GM23338 (cell line): ENCODE data around the gene PICK1. TPM values are rescaled to one million over a fixed set of nuclear protein-coding genes. Genes with fewer than 3 reads are reported as not detected.

ENCODE experiments used
- ATAC-seq: fragments of 200-7000 bp; cut with Tn5 transposase; 3 replicates; pipeline ENCODE4 v1.9.1; 2020
- DNase-seq: peaks from one replicate; pipeline ENCODE4 v3.0.0-alpha.2; 2015; ENCODE audit warnings: low spot score
- H2AFZ ChIP-seq: fragments of 200-600 bp; sonication (generic); 2 replicates; pipeline ENCODE4 v1.8.0; 2016; ENCODE audit warnings: antibody characterized with exemption, mild to moderate bottlenecking, moderate library complexity
- H3F3A ChIP-seq: fragments of 200-600 bp; sonication (generic); replicated peaks from 2 replicates; pipeline ENCODE4 v1.8.0; 2017; ENCODE audit warnings: antibody characterized with exemption, mixed run types, low read depth
- H3K27ac ChIP-seq: fragments of 200-600 bp; sonication (generic); 2 replicates; pipeline ENCODE4 v1.6.1; 2016; ENCODE audit warnings: low read depth
- H3K27me3 ChIP-seq: fragments of 200-600 bp; sonication (generic); 2 replicates; pipeline ENCODE4 v1.8.0; 2016; ENCODE audit warnings: mild to moderate bottlenecking, mixed run types, moderate library complexity; ENCODE audit not compliant: insufficient read depth
- H3K36me3 ChIP-seq: fragments of 200-600 bp; sonication (generic); 2 replicates; pipeline ENCODE4 v1.8.0; 2016; ENCODE audit warnings: mild to moderate bottlenecking; ENCODE audit not compliant: insufficient read depth
- H3K4me1 ChIP-seq: fragments of 200-600 bp; sonication (generic); 2 replicates; pipeline ENCODE4 v1.8.0; 2016; ENCODE audit warnings: mild to moderate bottlenecking, moderate library complexity; ENCODE audit not compliant: insufficient read depth
- H3K4me2 ChIP-seq: fragments of 200-600 bp; sonication (generic); 2 replicates; pipeline ENCODE4 v1.7.1; 2017; ENCODE audit warnings: mixed run types
- H3K4me3 ChIP-seq: fragments of 200-600 bp; sonication (generic); 2 replicates; pipeline ENCODE4 v1.6.1; 2016; ENCODE audit warnings: mixed run types
- H3K79me2 ChIP-seq: fragments of 200-600 bp; sonication (generic); replicated peaks from 2 replicates; pipeline ENCODE4 v1.8.0; 2017; ENCODE audit warnings: mild to moderate bottlenecking; ENCODE audit not compliant: insufficient read depth
- H3K9me2 ChIP-seq: fragments of 200-600 bp; sonication (generic); 2 replicates; pipeline ENCODE4 v1.8.0; 2017; ENCODE audit not compliant: insufficient read depth
- H4K20me1 ChIP-seq: fragments of 200-600 bp; sonication (generic); replicated peaks from 2 replicates; pipeline ENCODE4 v1.8.0; 2017; ENCODE audit warnings: mild to moderate bottlenecking; ENCODE audit not compliant: insufficient read depth
- H3K27ac Mint-ChIP-seq: 2 replicates; pipeline ENCODE4 v1.8.0; 2020; ENCODE audit warnings: inconsistent platforms, mild to moderate bottlenecking, moderate library complexity, mixed read lengths
- H3K27me3 Mint-ChIP-seq: 3 replicates; pipeline ENCODE4 v1.8.0; 2022; ENCODE audit warnings: low read depth, mild to moderate bottlenecking, moderate library complexity, mixed read lengths, inconsistent platforms; ENCODE audit not compliant: insufficient read depth, poor library complexity
- H3K36me3 Mint-ChIP-seq: 3 replicates; pipeline ENCODE4 v1.8.0; 2021; ENCODE audit warnings: low read depth, mild to moderate bottlenecking, inconsistent platforms, moderate library complexity, mixed read lengths
- H3K4me1 Mint-ChIP-seq: 3 replicates; pipeline ENCODE4 v1.8.0; 2020; ENCODE audit warnings: mild to moderate bottlenecking, inconsistent platforms, mixed read lengths
- H3K4me3 Mint-ChIP-seq: 3 replicates; pipeline ENCODE4 v1.8.0; 2021; ENCODE audit warnings: moderate library complexity, mild to moderate bottlenecking, inconsistent platforms, mixed read lengths
- H3K9me3 Mint-ChIP-seq: 3 replicates; pipeline ENCODE4 v1.8.0; 2020; ENCODE audit warnings: moderate library complexity, mild to moderate bottlenecking, inconsistent platforms, mixed read lengths
- CREB1 ChIP-seq: fragments of 250-450 bp; sonication (Bioruptor Pico); IDR thresholded peaks from 2 replicates; pipeline ENCODE4 v1.5.0; 2020; ENCODE audit warnings: low read depth, mild to moderate bottlenecking, moderate library complexity
- EZH2 ChIP-seq: fragments of 200-600 bp; sonication (generic); IDR thresholded peaks from one replicate; pipeline ENCODE4 v1.8.0; 2017; ENCODE audit warnings: antibody characterized with exemption, mild to moderate bottlenecking, low read depth; ENCODE audit not compliant: unreplicated experiment
- JUNB ChIP-seq: IDR thresholded peaks from one replicate; pipeline ENCODE4 v1.6.1; 2016; ENCODE audit warnings: antibody characterized with exemption; ENCODE audit not compliant: unreplicated experiment
- POLR2AphosphoS5 ChIP-seq: IDR thresholded peaks from 2 replicates; pipeline ENCODE4 v1.6.1; 2016; ENCODE audit warnings: antibody characterized with exemption, low read depth
- ZNF114 ChIP-seq: fragments of 250-450 bp; sonication (Bioruptor Pico); IDR thresholded peaks from 2 replicates; pipeline ENCODE4 v1.5.0; 2020; ENCODE audit warnings: mild to moderate bottlenecking, moderate library complexity
- ZNF331 ChIP-seq: fragments of 250-450 bp; sonication (Bioruptor Pico); IDR thresholded peaks from 2 replicates; pipeline ENCODE4 v1.5.0; 2020; ENCODE audit warnings: low read depth, mild to moderate bottlenecking, moderate library complexity
- polyA plus RNA-seq: library from polyadenylated mRNA; unstranded; fragments of >200 nt; fragmentation: Nextera tagmentation; extraction: Ambion mirVana; gene quantifications from 2 replicates; pipeline ENCODE4 v1.2.1, GENCODE V29; 2016
- total RNA-seq: library from RNA; depleted of rRNA; stranded (reverse); fragments of >200 nt; shearing (Covaris generic); gene quantifications from 2 replicates; pipeline ENCODE4 v1.2.3, GENCODE V29; 2014
- TF ChIP-seq, protein P1 (sequence below): IDR thresholded peaks from 2 replicates; pipeline ENCODE4 v1.6.1; 2016; ENCODE audit warnings: antibody characterized with exemption
- TF ChIP-seq, protein P2 (sequence below), 2 experiments: fragments of 200-600 bp in 1 of 2; sonication (generic) in 1 of 2; conservative IDR thresholded peaks; 2 replicates each; pipeline versions ENCODE4 v1.5.1 to v1.6.1; 2016 to 2017; ENCODE audit warnings: antibody characterized with exemption in 2 of 2, low read depth in 2 of 2, mild to moderate bottlenecking in 2 of 2, moderate library complexity in 1 of 2
- TF ChIP-seq, protein P3 (sequence below): IDR thresholded peaks from one replicate; pipeline ENCODE4 v1.6.1; 2018; ENCODE audit warnings: antibody characterized with exemption; ENCODE audit not compliant: unreplicated experiment

The PICK1 gene
- total and polyA plus RNA-seq, 2 experiments from 2014 or later: 15.9 to 28.3 TPM

DNA sequence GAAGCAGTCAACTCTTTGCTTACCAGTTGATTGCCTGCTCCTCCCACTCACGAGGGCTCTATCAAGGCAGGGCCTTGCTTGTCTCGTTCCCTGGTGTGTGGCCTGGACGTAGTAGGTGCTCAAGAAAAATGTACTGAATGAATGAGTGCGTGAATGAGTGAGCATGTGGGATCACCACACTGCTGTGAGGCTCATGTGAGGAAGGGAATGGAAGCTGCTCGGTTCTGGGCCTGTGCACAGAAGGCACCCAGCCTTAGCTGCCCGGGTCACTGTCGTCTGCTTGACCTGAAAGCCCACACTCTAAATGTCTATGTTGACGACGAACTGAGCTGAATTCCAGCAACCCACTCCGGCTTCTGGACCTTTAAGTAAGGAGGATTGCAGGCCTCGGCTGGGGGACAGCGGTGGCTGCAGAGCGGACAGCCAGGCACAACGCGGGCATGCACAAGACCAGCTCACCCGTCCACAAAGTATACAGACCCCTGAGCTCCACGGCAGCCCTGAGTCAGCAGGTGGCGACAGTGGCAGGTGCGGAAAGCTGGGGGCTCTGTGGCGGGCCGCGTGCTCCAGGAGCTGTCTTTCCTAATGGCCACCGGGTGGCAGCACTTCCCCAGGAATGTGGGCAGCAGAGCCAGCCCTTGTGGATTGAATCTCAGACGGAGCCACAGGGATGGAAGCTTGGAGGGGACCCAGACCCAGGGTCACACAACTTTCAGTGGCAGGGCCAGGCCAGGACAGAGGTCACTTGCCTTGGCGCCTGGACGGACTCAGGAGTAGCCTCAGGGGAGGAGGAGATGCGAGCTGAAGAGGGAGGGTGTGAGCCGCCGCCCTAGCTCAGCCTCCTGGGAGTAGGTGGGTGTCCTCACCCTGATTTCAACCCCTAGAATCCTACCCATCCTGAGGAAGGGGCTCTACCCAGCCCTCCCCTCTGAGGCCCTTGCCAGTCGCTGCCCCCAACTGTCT is 5.0 kb upstream of the PICK1 start:
- Mint-ChIP-seq H3K27me3 (peaks cover 18% of the 10 kb centered on the region), H3K4me3 (no peak overlapping the region), H3K4me1 (0 out of 3 replicates have a peak, but pooled peaks cover 3% of the 10 kb centered on the region), H3K27ac (peak overlapping the region; percentile 59; the same call in 1 of the 2 replicates), H3K9me3 (no peaks in the 10 kb centered on the region), H3K36me3 (no peaks in the 10 kb centered on the region)
- no peaks in the 10 kb centered on the region for H3K9me2 ChIP-seq
- no peaks in the 10 kb centered on the region; the same call in 1 of the 2 replicates for H3F3A ChIP-seq
- H2AFZ ChIP-seq: peak overlapping the region; percentile 98
- TF ChIP-seq, protein P1, sequence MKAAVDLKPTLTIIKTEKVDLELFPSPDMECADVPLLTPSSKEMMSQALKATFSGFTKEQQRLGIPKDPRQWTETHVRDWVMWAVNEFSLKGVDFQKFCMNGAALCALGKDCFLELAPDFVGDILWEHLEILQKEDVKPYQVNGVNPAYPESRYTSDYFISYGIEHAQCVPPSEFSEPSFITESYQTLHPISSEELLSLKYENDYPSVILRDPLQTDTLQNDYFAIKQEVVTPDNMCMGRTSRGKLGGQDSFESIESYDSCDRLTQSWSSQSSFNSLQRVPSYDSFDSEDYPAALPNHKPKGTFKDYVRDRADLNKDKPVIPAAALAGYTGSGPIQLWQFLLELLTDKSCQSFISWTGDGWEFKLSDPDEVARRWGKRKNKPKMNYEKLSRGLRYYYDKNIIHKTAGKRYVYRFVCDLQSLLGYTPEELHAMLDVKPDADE: no peak
- TF ChIP-seq POLR2AphosphoS5 (no peak), EZH2 (no peak), ZNF331 (no peak), CREB1 (CRISPR knock-in tag) (peak; percentile 46; the same call in 1 of the 2 replicates), JUNB (no peak)
- TF ChIP-seq, protein P2, sequence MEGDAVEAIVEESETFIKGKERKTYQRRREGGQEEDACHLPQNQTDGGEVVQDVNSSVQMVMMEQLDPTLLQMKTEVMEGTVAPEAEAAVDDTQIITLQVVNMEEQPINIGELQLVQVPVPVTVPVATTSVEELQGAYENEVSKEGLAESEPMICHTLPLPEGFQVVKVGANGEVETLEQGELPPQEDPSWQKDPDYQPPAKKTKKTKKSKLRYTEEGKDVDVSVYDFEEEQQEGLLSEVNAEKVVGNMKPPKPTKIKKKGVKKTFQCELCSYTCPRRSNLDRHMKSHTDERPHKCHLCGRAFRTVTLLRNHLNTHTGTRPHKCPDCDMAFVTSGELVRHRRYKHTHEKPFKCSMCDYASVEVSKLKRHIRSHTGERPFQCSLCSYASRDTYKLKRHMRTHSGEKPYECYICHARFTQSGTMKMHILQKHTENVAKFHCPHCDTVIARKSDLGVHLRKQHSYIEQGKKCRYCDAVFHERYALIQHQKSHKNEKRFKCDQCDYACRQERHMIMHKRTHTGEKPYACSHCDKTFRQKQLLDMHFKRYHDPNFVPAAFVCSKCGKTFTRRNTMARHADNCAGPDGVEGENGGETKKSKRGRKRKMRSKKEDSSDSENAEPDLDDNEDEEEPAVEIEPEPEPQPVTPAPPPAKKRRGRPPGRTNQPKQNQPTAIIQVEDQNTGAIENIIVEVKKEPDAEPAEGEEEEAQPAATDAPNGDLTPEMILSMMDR (conservative IDR thresholded peaks at IDR 0.05; ENCODE audit: low read depth in 2 of 2): peak; percentile 90 to 99
- no peak overlapping the region; the same call in 1 of the 2 replicates for H3K4me2 ChIP-seq
- 0 out of 2 replicates have a peak, but pooled peaks cover 3% of the 10 kb centered on the region for H3K4me1 ChIP-seq
- no peaks in the 10 kb centered on the region for H3K36me3 ChIP-seq
- no peaks in the 10 kb centered on the region for H3K27me3 ChIP-seq
- no peaks in the 10 kb centered on the region for H3K79me2 ChIP-seq
- peak; percentile 94 for DNase-seq
- H4K20me1 ChIP-seq: no peaks in the 10 kb centered on the region; the same call in 1 of the 2 replicates
- H3K4me3 ChIP-seq: no peak overlapping the region
- no peak overlapping the region for H3K27ac ChIP-seq
- peak; percentile 86 for ATAC-seq

DNA sequence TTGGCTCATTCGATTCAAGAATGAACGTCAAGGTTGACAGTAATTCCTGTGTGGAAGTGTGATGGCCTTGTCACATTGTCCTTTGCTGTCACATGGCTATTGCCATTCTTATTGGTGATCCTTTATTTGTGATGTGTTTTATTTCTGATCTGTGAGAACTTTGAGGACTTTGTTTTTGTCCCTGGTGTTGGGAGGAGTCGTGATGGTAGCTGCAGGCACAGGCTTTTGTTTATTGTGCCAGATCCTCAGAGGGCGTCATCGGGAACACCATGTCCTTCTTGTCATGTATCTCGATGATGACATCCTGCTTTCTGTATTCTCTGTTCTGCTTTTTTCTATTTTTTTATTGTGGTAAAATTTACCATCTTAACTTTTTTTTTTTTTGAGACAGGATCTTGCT is 5.6 kb downstream of the PICK1 start:
- H3F3A ChIP-seq: no peaks in the 10 kb centered on the region; the same call in 1 of the 2 replicates
- DNase-seq (no peak), ATAC-seq (no peak)
- H3K27me3 ChIP-seq: no peaks in the 10 kb centered on the region
- peaks cover 11% of the 10 kb centered on the region for H4K20me1 ChIP-seq
- H2AFZ ChIP-seq: no peak overlapping the region
- Mint-ChIP-seq H3K4me1 (peaks cover 6% of the 10 kb centered on the region), H3K27me3 (peaks cover 2% of the 10 kb centered on the region), H3K9me3 (no peaks in the 10 kb centered on the region), H3K36me3 (peaks cover 48% of the 10 kb centered on the region), H3K27ac (no peak overlapping the region), H3K4me3 (no peak overlapping the region)
- H3K4me1 ChIP-seq: peaks cover 6% of the 10 kb centered on the region; the same call in 1 of the 2 replicates
- no peak overlapping the region for H3K4me3 ChIP-seq
- peaks cover 6% of the 10 kb centered on the region; the same call in 1 of the 2 replicates for H3K79me2 ChIP-seq
- H3K36me3 ChIP-seq: no peaks in the 10 kb centered on the region; the same call in 1 of the 2 replicates
- H3K4me2 ChIP-seq: no peak overlapping the region
- TF ChIP-seq JUNB: no peak
- TF ChIP-seq, protein P3, sequence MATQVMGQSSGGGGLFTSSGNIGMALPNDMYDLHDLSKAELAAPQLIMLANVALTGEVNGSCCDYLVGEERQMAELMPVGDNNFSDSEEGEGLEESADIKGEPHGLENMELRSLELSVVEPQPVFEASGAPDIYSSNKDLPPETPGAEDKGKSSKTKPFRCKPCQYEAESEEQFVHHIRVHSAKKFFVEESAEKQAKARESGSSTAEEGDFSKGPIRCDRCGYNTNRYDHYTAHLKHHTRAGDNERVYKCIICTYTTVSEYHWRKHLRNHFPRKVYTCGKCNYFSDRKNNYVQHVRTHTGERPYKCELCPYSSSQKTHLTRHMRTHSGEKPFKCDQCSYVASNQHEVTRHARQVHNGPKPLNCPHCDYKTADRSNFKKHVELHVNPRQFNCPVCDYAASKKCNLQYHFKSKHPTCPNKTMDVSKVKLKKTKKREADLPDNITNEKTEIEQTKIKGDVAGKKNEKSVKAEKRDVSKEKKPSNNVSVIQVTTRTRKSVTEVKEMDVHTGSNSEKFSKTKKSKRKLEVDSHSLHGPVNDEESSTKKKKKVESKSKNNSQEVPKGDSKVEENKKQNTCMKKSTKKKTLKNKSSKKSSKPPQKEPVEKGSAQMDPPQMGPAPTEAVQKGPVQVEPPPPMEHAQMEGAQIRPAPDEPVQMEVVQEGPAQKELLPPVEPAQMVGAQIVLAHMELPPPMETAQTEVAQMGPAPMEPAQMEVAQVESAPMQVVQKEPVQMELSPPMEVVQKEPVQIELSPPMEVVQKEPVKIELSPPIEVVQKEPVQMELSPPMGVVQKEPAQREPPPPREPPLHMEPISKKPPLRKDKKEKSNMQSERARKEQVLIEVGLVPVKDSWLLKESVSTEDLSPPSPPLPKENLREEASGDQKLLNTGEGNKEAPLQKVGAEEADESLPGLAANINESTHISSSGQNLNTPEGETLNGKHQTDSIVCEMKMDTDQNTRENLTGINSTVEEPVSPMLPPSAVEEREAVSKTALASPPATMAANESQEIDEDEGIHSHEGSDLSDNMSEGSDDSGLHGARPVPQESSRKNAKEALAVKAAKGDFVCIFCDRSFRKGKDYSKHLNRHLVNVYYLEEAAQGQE: no peak
- no peak for TF ChIP-seq ZNF331
- TF ChIP-seq ZNF114 (CRISPR knock-in tag): no peak
- H3K27ac ChIP-seq: no peak overlapping the region
- no peaks in the 10 kb centered on the region for H3K9me2 ChIP-seq
